GM12865 (cell line): ENCODE measurements around the gene COL25A1.
"Not testable (repeated sequence)": the region's sequence is repeated elsewhere in the genome, so short reads cannot be mapped to it uniquely, and the experiment has no call there.

Experiments
- DNase-seq: peaks from one replicate; pipeline ENCODE4 v3.0.0; 2010; ENCODE audit warnings: low read depth
- H3K4me3 ChIP-seq: 2 replicates; pipeline ENCODE4 v1.5.1; 2011; ENCODE audit warnings: mild to moderate bottlenecking, low read depth, low read length, control low read depth
- CTCF ChIP-seq: IDR thresholded peaks from 2 replicates; pipeline ENCODE4 v1.5.1; 2011; ENCODE audit warnings: low read length, control low read depth, low read depth, inconsistent platforms; ENCODE audit not compliant: insufficient read depth; ENCODE audit errors: missing control alignments

The COL25A1 gene

DNA sequence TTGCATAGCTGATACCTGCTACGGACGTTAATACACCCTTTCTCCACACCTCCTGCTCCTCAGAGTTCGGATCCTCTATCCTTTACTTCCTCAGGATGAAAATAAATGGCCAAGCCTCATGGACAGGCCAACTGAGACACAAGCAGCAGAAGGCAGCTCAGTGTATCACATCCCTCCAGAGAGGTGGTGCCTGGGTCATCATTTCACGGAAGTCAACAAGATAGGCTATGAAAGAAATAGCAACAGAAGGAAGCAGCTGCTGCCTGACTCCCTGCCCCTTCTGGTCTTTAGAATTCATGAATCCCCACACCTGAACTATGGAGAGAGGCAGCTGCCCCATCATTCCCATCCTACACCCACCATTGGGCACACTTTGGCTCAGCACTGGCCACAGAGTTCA, 272.5 kb downstream of the COL25A1 start:
- no peak overlapping the region for H3K4me3 ChIP-seq
- TF ChIP-seq CTCF: no peak
- DNase-seq: no peak

- no peak overlapping the region for H3K4me3 ChIP-seq
- no peak for DNase-seq
- no peak for TF ChIP-seq CTCF
Measured at GRCh38 chr4:109027016-109027500, 275.4 kb downstream of the COL25A1 start.

GRCh38 chr4:109026588-109026987, 275.9 kb downstream of the COL25A1 start:
- no peak overlapping the region for H3K4me3 ChIP-seq
- no peak for DNase-seq
- no peak for TF ChIP-seq CTCF

GRCh38 chr4:109025471-109026076, 276.9 kb downstream of the COL25A1 start:
- H3K4me3 ChIP-seq: no peak overlapping the region
- no peak for DNase-seq
- TF ChIP-seq CTCF: no peak

GRCh38 chr4:109022961-109023360, 279.5 kb downstream of the COL25A1 start:
- TF ChIP-seq CTCF: no peak
- DNase-seq: no peak
- H3K4me3 ChIP-seq: no peak overlapping the region

GRCh38 chr4:109021630-109022029, 280.8 kb downstream of the COL25A1 start:
- not testable (repeated sequence) for DNase-seq, H3K4me3 ChIP-seq

GRCh38 chr4:109020861-109021260, 281.6 kb downstream of the COL25A1 start:
- DNase-seq: no peak
- no peak overlapping the region for H3K4me3 ChIP-seq
- no peak for TF ChIP-seq CTCF
